HG03280 (cell line): ENCODE measurements around the gene NFRKB.

ENCODE experiments used
- ATAC-seq: cut with Tn5 transposase; IDR thresholded peaks from one replicate; pipeline ENCODE4 v1.9.1; 2021; ENCODE audit warnings: mild to moderate bottlenecking, moderate library complexity; ENCODE audit not compliant: unreplicated experiment

NFRKB gene

DNA sequence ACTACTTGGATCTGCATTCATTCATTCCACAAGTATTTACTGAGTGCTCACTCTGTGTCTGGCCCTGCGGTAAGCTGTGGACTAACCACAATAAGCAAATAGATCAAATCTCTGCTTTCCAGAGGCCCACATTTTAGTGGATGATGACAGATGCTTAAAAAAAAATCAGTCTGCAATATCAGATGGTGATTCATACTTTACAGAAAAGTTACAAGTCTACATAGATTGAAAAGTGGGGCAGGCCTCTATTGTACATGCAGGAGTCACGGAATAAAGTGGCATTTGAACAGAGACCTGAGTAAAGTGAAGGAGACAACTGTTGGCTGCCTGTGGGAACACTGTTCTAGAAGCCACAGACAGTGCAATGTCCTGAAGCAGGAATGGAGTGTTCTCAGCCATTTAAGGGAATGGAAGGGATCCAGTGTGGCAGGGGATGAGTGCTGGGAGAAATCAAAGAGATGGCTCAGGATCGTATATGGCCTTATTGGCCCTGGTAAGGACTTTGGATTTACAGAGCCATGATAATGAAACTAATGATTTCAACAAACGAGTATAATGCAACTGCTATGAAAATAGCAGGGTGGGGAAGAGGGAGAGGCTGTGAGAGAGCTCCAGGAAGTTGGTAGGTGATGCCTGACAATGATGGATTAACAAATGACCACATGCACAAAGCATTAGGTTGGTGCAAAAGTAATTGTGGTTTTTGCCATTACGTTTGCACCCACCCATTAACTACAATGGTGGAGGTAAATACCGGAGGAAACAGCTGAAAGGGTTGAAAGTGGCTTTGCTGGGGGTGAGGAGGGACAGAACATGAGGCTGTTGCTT, 48.7 kb downstream of the NFRKB start:
- ATAC-seq = no peak
